Mesothelial cell of epicardium (in vitro differentiated cells): ENCODE data around the gene NLRP1. TPM values are rescaled to one million over a fixed set of nuclear protein-coding genes. Genes with fewer than 3 reads are reported as not detected.

ENCODE experiments used
- DNase-seq, 2 experiments: peaks; one replicate each; pipeline ENCODE4 v3.0.0; 2021; ENCODE audit warnings: low spot score in 2 of 2; ENCODE audit not compliant: unreplicated experiment in 2 of 2
- H3K27ac Mint-ChIP-seq: 2 replicates; pipeline ENCODE4 v1.8.0; 2021; ENCODE audit warnings: mixed read lengths
- H3K27me3 Mint-ChIP-seq: 2 replicates; pipeline ENCODE4 v1.8.0; 2021; ENCODE audit warnings: low read depth, mixed read lengths
- H3K36me3 Mint-ChIP-seq: 2 replicates; pipeline ENCODE4 v1.8.0; 2021; ENCODE audit warnings: mixed read lengths
- H3K4me1 Mint-ChIP-seq: 2 replicates; pipeline ENCODE4 v1.8.0; 2021; ENCODE audit warnings: mixed read lengths
- H3K4me3 Mint-ChIP-seq: 2 replicates; pipeline ENCODE4 v1.8.0; 2021; ENCODE audit warnings: mild to moderate bottlenecking, moderate library complexity, mixed read lengths
- H3K9me3 Mint-ChIP-seq: 2 replicates; pipeline ENCODE4 v1.8.0; 2021; ENCODE audit warnings: mixed read lengths
- total RNA-seq: library from RNA; stranded (reverse); gene quantifications from 3 replicates; pipeline ENCODE4 v1.2.1, GENCODE V29; 2021
- TF ChIP-seq, protein P1 (sequence below): fragments of 200-600 bp; sonication (generic); IDR thresholded peaks from one replicate; pipeline ENCODE4 v1.5.0; 2021; ENCODE audit warnings: antibody characterized with exemption; ENCODE audit not compliant: unreplicated experiment

The NLRP1 gene
- total RNA-seq, result 36.2 to 37.1 TPM (median 36.5 TPM) in 3 replicates

DNA sequence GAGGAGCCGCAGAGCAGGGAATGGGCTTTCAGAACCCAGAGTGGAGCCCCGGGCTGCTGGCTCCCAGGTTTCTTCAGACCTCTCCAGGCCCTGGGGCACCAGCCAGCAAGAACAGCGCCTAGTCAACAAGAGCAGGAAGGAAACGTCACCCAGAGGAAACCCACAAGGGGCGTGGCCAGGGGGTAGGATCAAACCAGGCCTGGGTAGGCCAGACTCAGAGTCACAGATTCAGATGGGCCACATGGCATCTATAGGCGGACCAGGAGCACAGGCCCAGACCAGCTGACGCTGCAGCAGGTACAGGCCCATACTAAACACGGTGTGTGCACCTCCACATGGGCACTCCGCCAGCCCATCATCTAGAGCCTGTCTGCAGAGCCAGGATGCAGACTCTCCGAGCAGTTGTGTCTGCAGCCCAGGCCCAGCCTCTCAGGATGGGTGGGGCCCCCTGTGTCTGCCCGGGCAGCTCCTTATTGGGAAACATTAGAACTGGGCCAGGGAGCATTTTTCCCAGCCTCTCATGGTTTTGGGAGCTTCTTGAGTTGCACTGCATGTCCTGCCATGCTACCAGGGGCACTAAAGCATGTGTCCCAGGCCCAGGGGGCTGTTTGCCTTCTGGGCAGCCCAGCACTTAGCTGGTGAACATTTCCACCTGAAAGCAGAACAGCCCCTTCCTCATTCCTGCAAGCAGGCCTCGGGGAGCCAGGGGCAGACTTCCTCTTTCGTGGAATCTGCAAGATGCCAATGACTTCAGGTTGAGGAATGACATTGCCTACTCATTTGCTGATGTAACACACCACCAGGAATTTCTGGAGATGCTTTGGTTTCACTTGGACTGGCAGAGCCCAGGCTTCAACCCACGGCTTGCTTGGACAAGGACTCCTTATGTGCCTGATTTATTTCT, at the start of gene NLRP1:
Gene NLRP1, minus strand, starts transcription at position 127 of the 904 bp plus-strand sequence. CDS start 552 bp downstream, outside the sequence.
- Mint-ChIP-seq H3K4me3 (no peak within 1 kb of the TSS), H3K36me3 (no peaks in the 10 kb centered on the region), H3K4me1 (no peaks in the 10 kb centered on the region), H3K27ac (no peak within 1 kb of the TSS), H3K9me3 (no peaks in the 10 kb centered on the region), H3K27me3 (peaks cover 2% of the 10 kb centered on the region)
- DNase-seq, result no peak
- TF ChIP-seq, protein P1, sequence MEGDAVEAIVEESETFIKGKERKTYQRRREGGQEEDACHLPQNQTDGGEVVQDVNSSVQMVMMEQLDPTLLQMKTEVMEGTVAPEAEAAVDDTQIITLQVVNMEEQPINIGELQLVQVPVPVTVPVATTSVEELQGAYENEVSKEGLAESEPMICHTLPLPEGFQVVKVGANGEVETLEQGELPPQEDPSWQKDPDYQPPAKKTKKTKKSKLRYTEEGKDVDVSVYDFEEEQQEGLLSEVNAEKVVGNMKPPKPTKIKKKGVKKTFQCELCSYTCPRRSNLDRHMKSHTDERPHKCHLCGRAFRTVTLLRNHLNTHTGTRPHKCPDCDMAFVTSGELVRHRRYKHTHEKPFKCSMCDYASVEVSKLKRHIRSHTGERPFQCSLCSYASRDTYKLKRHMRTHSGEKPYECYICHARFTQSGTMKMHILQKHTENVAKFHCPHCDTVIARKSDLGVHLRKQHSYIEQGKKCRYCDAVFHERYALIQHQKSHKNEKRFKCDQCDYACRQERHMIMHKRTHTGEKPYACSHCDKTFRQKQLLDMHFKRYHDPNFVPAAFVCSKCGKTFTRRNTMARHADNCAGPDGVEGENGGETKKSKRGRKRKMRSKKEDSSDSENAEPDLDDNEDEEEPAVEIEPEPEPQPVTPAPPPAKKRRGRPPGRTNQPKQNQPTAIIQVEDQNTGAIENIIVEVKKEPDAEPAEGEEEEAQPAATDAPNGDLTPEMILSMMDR, result no peak

DNA sequence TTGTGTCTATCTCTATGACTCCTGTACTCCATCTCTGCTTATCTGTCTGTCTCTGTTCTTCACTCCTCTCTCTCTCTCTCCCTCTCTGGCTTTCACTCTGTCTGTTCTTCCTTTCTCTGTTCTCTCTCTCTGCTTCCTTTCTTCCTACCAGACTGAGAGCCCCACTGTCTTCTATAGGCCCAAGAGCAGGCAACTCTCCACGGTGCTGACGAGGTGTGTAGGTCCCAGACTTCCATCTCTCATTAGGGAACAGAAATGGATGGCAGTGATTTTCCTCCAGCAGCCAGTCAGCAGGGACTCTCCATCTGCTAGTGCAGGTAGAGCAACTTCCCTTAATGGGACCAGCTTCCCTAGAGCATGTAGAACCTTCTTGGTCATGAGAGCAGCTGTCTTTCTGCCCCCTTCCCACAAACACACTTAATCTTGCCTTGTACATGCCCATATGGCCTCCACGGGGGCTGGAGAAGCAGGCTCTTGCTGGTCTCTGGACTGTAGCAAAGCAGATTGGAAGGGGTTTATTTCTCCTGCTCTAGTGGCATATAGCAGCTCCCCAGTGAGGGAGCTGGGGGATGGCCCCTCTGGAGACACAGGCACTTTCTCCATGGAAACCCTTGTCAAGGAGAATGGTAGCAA, 47.8 kb upstream of the NLRP1 start:
- TF ChIP-seq, protein P1, result no peak
- no peak for DNase-seq
- Mint-ChIP-seq H3K9me3 (no peaks in the 10 kb centered on the region), H3K36me3 (no peaks in the 10 kb centered on the region), H3K4me3 (no peak overlapping the region), H3K4me1 (no peaks in the 10 kb centered on the region), H3K27ac (no peak overlapping the region), H3K27me3 (peaks cover 46% of the 10 kb centered on the region)

DNA sequence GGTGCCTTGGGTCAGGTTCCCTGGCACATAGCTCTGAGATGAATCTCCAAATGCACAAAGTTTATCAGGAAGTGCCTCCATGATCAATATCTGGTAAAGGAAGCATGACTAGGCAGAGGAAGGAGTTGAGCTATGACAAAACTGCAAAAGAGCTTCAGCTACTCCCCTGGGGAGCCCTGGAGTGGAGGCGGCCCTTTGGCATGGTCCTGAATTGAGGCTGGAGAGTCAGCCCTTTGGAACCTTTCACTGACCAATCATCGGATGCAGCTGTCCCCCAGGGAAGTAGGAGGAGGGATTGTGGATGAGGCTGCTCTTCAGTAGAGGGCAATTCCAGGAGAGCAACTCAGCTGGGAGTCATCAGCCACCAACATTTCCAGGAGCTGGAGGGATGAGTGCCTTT, 46.1 kb upstream of the NLRP1 start:
- H3K9me3 Mint-ChIP-seq, result no peaks in the 10 kb centered on the region
- H3K4me1 Mint-ChIP-seq, result no peaks in the 10 kb centered on the region
- no peaks in the 10 kb centered on the region for H3K36me3 Mint-ChIP-seq
- no peak overlapping the region for H3K27ac Mint-ChIP-seq
- peaks cover 41% of the 10 kb centered on the region for H3K27me3 Mint-ChIP-seq
- no peak for DNase-seq
- TF ChIP-seq, protein P1, result no peak
- H3K4me3 Mint-ChIP-seq, result no peak overlapping the region

DNA sequence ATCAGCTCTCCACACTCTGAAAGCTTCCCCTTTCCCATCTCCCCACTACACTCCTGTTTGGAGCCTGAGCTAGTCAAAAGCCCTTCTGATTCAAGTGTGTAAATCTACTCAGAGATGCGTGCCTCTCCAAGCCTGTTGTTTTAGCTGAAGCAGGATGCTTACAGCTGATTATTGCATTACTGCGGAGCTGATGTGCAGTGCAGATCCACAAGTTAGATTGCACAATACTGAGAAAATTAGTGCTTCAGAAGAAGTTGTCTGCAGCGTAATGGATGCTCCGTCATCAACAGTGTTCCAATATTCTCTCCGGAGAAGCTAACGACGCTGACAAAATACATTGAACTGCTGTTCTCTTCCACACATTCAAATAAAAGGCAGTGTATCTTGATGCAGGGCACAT, 44.8 kb upstream of the NLRP1 start:
- Mint-ChIP-seq H3K27me3 (peaks cover 40% of the 10 kb centered on the region), H3K36me3 (no peaks in the 10 kb centered on the region), H3K4me1 (no peaks in the 10 kb centered on the region), H3K27ac (no peak overlapping the region), H3K4me3 (no peak overlapping the region), H3K9me3 (no peaks in the 10 kb centered on the region)
- TF ChIP-seq, protein P1, result no peak
- no peak for DNase-seq

DNA sequence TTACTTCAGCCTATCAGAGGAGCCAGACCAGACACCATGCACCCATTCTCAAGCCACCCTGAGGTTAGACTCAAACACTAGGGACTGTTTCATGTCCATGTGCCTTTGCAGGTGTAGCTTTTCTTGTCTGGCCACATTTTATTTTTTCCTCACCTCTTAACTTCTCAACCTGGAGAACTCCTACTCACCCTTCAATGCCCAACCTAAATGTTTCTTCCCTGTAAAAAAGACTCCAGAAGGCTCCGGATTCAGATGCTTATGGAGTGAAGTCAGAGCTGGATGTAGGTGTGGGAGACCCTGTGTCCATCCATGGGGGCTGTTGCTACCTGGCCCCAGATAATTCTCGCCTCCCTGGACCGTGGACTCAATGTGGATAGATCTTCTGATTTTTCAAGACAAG, 44.0 kb upstream of the NLRP1 start:
- H3K27ac Mint-ChIP-seq, result no peak overlapping the region
- H3K27me3 Mint-ChIP-seq, result peaks cover 40% of the 10 kb centered on the region
- H3K4me3 Mint-ChIP-seq, result no peak overlapping the region

More for the DNA sequence above, 44.0 kb upstream of the NLRP1 start:
- DNase-seq, result no peak
- TF ChIP-seq, protein P1, result no peak
- H3K36me3 Mint-ChIP-seq, result no peaks in the 10 kb centered on the region
- H3K9me3 Mint-ChIP-seq, result no peaks in the 10 kb centered on the region
- H3K4me1 Mint-ChIP-seq, result no peaks in the 10 kb centered on the region
